ENCODE measurements around the gene IQSEC3. TPM values are rescaled to one million over a fixed set of nuclear protein-coding genes. Genes with fewer than 3 reads are reported as not detected.

The IQSEC3 gene
- total RNA-seq, 1 donor from 2014 or later = 0.05 TPM

DNA sequence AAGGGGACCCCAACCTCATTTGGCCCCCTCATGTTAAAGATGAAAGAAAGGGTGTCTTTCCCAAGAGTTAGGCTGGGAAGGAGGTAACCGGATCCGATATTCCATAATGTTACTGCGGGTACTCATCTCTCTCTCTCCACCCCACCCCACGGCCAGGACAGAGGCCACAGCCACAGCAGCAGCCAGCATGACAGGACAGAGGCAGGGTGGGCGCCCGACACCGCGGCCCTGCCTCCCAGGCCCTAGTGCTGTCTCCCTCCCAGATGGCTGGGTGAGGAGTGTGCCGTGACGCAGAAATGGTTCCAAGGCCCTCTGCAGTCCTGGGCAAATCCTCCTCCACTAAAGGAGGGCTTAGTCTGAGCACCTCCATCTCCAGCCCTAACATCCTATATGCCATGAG lies 141.2 kb downstream of the IQSEC3 start:
- intact Hi-C loops (cut with micrococcal nuclease) = no loop called here
- H3K4me1 Mint-ChIP-seq (ENCODE audit: low read depth) = no peaks in the 10 kb centered on the region
- no peaks in the 10 kb centered on the region for H3K36me3 Mint-ChIP-seq (ENCODE audit: low read depth)
- peaks cover 15% of the 10 kb centered on the region for H3K27me3 Mint-ChIP-seq (ENCODE audit: insufficient read depth)
- no peaks in the 10 kb centered on the region for H3K9me3 Mint-ChIP-seq
- no peak overlapping the region for H3K27ac Mint-ChIP-seq
- DNase-seq (ENCODE audit: low spot score) = no peak
- no peak overlapping the region for H3K4me3 Mint-ChIP-seq

DNA sequence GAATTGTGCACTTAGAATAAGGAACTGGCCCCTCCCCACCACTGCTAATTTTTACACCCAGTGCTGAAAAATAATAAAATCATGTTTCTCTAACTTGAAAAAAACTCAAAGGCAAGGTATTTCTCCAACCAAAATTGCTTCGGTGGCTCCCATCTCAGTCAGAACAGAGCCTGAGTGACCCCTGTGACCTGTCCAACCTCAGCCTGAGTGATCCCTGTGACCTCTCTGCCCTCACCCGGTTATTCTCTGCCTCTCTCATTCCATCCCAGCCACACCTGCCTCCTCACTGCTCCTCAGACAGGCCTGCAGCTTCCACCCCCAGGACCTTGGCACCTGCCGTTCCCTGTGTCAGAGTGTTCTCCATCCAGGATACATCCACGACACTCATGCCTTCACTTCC lies 142.2 kb downstream of the IQSEC3 start:
- H3K9me3 Mint-ChIP-seq = no peaks in the 10 kb centered on the region
- peaks cover 13% of the 10 kb centered on the region for H3K27me3 Mint-ChIP-seq (ENCODE audit: insufficient read depth)
- H3K4me3 Mint-ChIP-seq = no peak overlapping the region
- no peak overlapping the region for H3K27ac Mint-ChIP-seq
- no peaks in the 10 kb centered on the region for H3K36me3 Mint-ChIP-seq (ENCODE audit: low read depth)
- DNase-seq (ENCODE audit: low spot score) = no peak
- H3K4me1 Mint-ChIP-seq (ENCODE audit: low read depth) = no peaks in the 10 kb centered on the region
- intact Hi-C loops (cut with micrococcal nuclease) = no loop called here

DNA sequence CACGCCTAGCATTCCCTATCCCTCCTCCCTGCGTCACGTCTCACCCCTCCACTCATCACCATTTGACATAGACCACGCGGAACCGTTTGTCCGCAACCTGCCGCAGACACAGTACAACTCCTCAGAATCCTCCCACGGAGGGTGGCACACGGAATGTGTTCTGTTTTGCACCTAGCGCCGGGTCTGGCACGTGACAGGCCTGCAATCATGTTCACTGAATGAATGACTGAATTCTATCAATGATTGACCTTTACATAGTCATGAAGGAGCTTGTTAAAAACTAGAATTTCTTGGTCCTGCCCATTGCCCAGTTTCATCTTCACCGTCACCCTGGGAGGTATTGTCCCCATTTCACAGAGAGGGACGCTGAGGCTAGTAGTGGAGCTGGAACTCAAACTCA lies 142.7 kb downstream of the IQSEC3 start:
- Mint-ChIP-seq H3K4me3 (no peak overlapping the region), H3K4me1 (ENCODE audit: low read depth) (no peaks in the 10 kb centered on the region), H3K36me3 (ENCODE audit: low read depth) (no peaks in the 10 kb centered on the region), H3K9me3 (no peaks in the 10 kb centered on the region), H3K27me3 (ENCODE audit: insufficient read depth) (peaks cover 12% of the 10 kb centered on the region), H3K27ac (no peak overlapping the region)
- DNase-seq (ENCODE audit: low spot score) = no peak
- intact Hi-C loops (cut with micrococcal nuclease) = no loop called here

DNA sequence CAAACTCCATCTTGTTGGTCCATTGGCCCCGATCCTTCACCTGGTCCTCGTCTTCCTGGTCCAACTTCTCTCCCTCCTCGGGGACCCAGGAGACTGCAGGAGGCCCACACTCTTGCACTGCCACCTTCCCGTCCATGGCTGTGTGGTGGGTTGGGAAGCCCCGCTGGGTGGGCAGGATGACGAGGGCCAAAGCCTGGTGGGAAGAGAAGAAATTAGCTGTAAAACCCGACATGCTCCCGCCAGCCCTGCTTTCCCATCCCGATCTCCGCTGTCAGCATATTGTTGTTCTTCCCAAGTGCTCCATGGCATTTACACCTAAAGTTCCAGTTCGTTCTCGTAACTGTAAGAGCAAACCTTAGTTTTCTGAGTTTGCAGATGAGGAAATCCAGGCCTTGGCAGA lies 143.3 kb downstream of the IQSEC3 start:
- no peak overlapping the region for H3K27ac Mint-ChIP-seq
- intact Hi-C loops (cut with micrococcal nuclease) = no loop called here
- no peak for DNase-seq (ENCODE audit: low spot score)
- no peaks in the 10 kb centered on the region for H3K36me3 Mint-ChIP-seq (ENCODE audit: low read depth)
- H3K4me1 Mint-ChIP-seq (ENCODE audit: low read depth) = no peaks in the 10 kb centered on the region
- H3K9me3 Mint-ChIP-seq = no peaks in the 10 kb centered on the region
- no peak overlapping the region for H3K4me3 Mint-ChIP-seq
- H3K27me3 Mint-ChIP-seq (ENCODE audit: insufficient read depth) = peaks cover 7% of the 10 kb centered on the region

DNA sequence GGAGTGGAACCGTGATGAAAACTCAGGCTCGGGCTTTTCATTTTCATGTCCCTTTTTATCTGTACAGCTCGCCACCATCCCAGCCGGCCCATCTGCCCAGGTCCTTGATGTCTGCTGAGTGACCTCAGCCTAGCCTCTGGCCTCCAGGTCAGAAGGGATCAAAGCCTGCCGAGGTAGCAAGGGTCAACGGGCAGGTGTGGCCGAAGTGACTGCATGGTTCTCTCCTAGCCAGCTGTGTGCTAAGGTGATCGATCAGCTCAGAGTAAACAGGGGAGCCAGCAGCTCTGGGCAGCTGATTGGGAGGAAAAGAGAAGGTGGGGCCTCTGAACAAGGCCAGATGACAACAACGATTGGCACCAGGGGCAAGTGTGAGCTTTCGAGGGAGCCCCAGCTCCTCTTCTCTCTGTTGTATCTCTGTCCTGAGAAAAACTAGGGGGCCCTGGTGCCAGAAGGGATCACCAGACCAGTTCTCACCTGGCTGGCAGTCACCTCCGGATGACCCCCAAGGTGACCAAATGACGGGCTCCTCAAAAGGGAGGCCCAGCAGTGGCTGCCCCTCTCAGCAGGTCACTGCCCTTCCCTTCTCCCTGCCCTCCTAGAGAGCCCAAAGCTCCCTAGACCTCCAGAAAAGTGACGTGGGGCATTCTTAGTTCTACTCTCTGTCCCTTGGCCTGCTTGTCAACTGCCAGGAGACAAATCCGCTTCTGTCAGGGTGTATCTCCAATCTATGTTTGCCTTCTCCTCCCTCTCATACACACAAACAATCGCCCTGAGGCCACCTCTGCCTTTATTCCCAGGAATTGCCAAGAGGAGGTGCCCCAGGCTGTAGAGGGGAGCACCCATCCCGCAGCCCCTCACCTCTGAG lies 143.9 kb downstream of the IQSEC3 start:
- H3K9me3 Mint-ChIP-seq = no peaks in the 10 kb centered on the region
- intact Hi-C loops (cut with micrococcal nuclease) = no loop called here
- DNase-seq (ENCODE audit: low spot score) = no peak
- H3K36me3 Mint-ChIP-seq (ENCODE audit: low read depth) = no peaks in the 10 kb centered on the region
- H3K4me1 Mint-ChIP-seq (ENCODE audit: low read depth) = no peaks in the 10 kb centered on the region
- H3K27ac Mint-ChIP-seq = no peak overlapping the region
- H3K27me3 Mint-ChIP-seq (ENCODE audit: insufficient read depth) = peaks cover 2% of the 10 kb centered on the region
- no peak overlapping the region for H3K4me3 Mint-ChIP-seq

DNA sequence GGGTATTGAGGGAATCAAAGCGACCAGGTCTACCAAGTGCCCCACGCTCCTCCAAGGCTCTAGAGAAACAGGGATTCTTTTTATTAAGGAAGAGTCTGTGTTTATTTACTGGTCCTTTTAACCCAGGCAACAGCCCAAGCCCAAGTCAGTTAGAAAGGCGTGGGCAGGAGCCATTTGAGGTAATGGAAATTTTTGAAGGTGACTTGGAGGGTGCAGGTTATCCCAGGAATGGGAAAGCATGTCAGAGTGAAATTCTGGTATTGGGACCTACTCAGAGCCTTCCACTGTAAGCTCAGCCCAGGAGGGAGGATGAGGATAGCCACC lies 144.5 kb downstream of the IQSEC3 start:
- intact Hi-C loops (cut with micrococcal nuclease) = no loop called here
- H3K27ac Mint-ChIP-seq = no peak overlapping the region
- no peak overlapping the region for H3K4me3 Mint-ChIP-seq
- no peaks in the 10 kb centered on the region for H3K9me3 Mint-ChIP-seq
- H3K27me3 Mint-ChIP-seq (ENCODE audit: insufficient read depth) = peaks cover 2% of the 10 kb centered on the region
- no peaks in the 10 kb centered on the region for H3K36me3 Mint-ChIP-seq (ENCODE audit: low read depth)
- H3K4me1 Mint-ChIP-seq (ENCODE audit: low read depth) = no peaks in the 10 kb centered on the region
- DNase-seq (ENCODE audit: low spot score) = no peak

DNA sequence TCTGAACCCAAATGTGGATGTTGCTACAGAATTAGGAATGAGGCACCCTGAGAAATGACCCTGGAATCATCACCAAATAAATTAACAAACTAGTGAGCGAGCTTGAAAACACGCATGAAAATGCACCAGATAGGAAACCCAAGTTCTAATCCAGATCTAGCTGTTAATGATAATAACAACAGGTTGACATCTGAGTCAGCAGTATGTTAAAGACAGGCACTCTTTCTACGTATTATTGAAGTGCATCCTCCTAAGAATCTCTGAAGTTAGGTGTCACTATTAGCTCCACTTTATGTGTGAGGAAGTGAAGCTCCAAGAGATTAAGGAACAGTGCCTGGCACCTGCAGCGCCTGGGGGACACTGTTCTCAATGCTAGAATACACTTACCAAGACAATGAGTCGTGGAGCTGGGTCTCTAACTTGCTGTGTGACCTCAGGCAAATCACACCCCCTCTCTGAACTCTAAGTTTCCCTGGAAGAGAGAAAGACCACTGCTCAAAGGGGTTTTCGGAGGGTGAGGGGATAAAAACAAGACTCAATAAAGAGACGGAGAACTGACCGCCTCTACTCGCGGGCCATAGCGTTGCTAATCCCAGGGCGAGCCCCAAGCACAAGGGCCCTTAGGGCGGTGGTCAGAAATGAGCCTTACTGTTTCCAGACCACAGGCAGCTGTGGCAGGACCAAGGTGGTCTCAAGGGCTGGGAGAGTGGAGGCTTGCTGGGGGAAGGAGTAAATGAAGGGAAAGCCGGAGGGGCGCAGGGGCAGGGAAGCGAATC lies 145.3 kb downstream of the IQSEC3 start:
- DNase-seq (ENCODE audit: low spot score) = no peak
- intact Hi-C loops (cut with micrococcal nuclease) = no loop called here
- Mint-ChIP-seq H3K4me1 (ENCODE audit: low read depth) (no peaks in the 10 kb centered on the region), H3K36me3 (ENCODE audit: low read depth) (no peaks in the 10 kb centered on the region), H3K9me3 (no peaks in the 10 kb centered on the region), H3K27ac (no peak overlapping the region), H3K27me3 (ENCODE audit: insufficient read depth) (peaks cover 2% of the 10 kb centered on the region), H3K4me3 (no peak overlapping the region)

DNA sequence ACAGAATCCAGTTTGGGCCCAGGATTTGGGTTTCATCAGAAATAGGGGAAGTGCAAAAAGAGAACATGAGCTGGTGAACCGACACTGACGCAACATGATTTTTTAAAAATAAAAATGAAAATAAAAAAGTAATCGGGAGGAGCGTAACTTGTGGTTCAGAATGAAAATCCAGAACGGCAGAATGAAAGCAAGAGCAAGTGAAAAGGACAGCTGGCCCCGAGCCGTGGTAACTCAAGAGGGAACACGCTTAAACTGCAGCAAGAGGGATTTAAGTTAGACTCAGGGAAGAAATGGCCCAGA lies 145.8 kb downstream of the IQSEC3 start:
- intact Hi-C loops (cut with micrococcal nuclease) = no loop called here
- Mint-ChIP-seq H3K9me3 (no peaks in the 10 kb centered on the region), H3K36me3 (ENCODE audit: low read depth) (no peaks in the 10 kb centered on the region), H3K4me3 (no peak overlapping the region), H3K27ac (no peak overlapping the region), H3K4me1 (ENCODE audit: low read depth) (no peaks in the 10 kb centered on the region), H3K27me3 (ENCODE audit: insufficient read depth) (peaks cover 4% of the 10 kb centered on the region)
- DNase-seq (ENCODE audit: low spot score) = no peak

DNA sequence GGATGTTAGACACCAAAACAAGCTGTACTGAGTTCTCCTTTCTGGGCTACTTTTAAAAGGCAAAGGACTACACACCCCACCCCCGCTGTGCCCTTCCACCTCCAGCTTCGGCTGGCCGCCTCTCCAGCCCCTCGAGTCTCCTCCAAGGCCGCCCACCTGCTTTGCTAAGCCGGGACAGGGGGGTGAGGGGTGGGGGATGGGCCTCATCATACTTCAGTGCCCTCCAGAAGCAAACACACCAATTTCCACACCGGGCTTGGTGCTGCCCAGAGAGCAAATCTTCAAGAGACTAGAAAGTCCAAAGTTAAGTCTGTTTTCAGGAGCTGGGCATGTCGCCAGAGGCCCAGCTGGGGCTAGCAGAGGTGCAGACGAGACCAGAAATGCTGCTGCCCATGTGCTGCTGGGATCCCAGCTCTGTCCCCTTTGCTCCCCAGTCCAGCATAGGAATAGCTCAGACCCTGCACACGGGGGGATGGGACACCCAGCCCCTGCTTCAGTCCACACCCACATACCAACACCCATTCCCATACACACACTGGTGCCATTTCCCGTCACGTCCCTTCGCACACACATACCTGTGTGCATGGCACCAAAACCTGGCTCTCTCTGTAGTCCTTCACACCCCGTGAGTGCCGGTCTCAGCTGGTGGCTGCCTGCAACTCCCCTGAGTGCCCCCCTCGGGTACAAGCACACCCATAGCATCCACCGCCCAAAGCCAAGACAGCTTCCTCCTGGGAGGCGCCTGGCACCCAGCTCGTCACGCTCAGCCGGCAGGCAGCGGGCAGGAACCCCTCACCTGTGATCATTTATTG lies 146.4 kb downstream of the IQSEC3 start:
- H3K27me3 Mint-ChIP-seq (ENCODE audit: insufficient read depth) = peaks cover 4% of the 10 kb centered on the region
- no peak overlapping the region for H3K4me3 Mint-ChIP-seq
- DNase-seq (ENCODE audit: low spot score) = no peak
- H3K27ac Mint-ChIP-seq = no peak overlapping the region
- intact Hi-C loops (cut with micrococcal nuclease) = no loop called here
- no peaks in the 10 kb centered on the region for H3K9me3 Mint-ChIP-seq
- no peaks in the 10 kb centered on the region for H3K36me3 Mint-ChIP-seq (ENCODE audit: low read depth)
- no peaks in the 10 kb centered on the region for H3K4me1 Mint-ChIP-seq (ENCODE audit: low read depth)

DNA sequence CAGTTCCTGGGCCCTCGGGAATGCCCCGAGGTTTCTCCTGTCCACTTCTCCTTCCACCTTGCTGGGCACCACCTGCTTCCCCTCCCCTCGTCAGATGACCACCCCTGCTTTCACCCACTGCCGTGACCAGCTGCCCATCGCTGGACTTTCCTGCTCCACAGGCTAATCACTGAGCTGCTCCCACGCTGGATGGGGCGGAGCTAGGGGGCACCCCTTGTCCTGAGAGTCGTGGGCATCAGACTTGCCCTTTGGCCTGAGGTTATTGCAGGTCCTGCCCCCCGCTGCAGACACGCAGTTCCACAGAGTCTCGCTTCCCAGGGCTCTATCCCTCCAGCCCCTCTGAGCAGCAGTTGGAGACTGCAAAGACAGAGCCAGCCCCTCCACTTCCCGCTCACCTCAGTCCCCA lies 147.0 kb downstream of the IQSEC3 start:
- Mint-ChIP-seq H3K27me3 (ENCODE audit: insufficient read depth) (peaks cover 4% of the 10 kb centered on the region), H3K4me1 (ENCODE audit: low read depth) (no peaks in the 10 kb centered on the region), H3K36me3 (ENCODE audit: low read depth) (no peaks in the 10 kb centered on the region), H3K9me3 (no peaks in the 10 kb centered on the region), H3K27ac (no peak overlapping the region), H3K4me3 (no peak overlapping the region)
- no peak for DNase-seq (ENCODE audit: low spot score)
- intact Hi-C loops (cut with micrococcal nuclease) = no loop called here

DNA sequence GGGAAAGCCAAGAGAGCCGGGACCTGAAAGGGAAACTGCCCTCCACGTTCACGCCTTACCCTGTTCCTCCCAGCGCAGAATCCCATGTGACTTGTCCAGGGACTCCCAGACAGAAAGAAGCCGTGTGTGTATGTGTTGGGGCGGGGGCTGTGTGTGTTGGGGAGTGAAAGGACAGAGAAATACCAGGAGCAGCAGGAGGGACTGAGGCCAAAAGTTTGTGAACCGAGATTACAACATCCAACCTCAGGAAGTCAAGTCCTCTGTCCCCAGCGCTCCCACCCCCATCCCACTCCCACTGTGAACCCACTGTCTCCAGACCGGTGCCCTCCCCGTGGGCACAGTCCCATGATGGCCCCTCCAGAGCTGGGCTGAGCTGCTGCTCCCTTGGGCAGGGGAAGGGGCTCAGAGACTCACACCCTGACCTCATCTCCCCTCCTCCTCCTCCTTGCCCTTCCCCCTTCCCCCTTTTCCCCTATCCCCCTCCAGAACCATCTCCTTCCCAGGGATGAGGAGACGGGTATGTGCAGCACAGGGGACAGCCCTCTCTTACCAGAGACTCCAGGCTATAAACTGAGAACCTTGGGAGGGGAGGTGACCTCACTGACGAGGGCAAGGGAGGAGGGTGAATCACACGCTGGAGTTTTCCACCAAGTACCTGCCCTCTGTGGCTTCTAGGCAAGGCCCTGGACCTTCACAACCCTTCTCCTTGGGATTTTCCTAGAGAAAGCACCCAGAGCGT lies 147.6 kb downstream of the IQSEC3 start, which contains the start of gene SLC6A12:
Gene SLC6A12, minus strand, starts transcription at position 155 of the 739 bp plus-strand sequence. CDS start 4,171 bp downstream, outside the sequence.
- H3K36me3 Mint-ChIP-seq (ENCODE audit: low read depth) = no peaks in the 10 kb centered on the region
- no peak within 1 kb of the TSS for H3K27ac Mint-ChIP-seq
- no peak within 1 kb of the TSS for H3K4me3 Mint-ChIP-seq
- H3K27me3 Mint-ChIP-seq (ENCODE audit: insufficient read depth) = peaks cover 2% of the 10 kb centered on the region
- intact Hi-C loops (cut with micrococcal nuclease) = no loop called here
- no peaks in the 10 kb centered on the region for H3K4me1 Mint-ChIP-seq (ENCODE audit: low read depth)
- H3K9me3 Mint-ChIP-seq = no peaks in the 10 kb centered on the region
- DNase-seq (ENCODE audit: low spot score) = no peak

DNA sequence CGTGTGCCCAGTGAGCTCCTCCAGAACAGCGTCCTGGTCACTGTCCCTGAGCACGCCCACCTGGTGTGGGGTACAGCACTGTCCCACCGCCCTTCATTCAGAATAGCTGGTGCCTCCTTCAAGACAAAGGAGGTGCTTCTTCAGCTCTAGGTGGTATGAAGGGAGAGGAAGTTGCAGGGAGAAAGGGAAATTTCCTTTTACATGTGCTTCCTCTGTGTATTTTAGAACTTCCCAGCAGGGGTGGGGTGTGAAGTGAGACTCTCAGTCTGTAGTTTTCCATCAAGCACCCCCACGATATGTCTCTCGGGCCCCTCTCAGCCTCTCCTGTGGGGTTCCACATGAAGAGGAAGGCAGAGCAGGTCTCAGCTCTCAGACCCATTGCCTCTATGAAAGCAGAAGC lies 148.5 kb downstream of the IQSEC3 start:
- Mint-ChIP-seq H3K4me1 (ENCODE audit: low read depth) (no peaks in the 10 kb centered on the region), H3K27ac (no peak overlapping the region), H3K4me3 (no peak overlapping the region), H3K27me3 (ENCODE audit: insufficient read depth) (peaks cover 1% of the 10 kb centered on the region), H3K36me3 (ENCODE audit: low read depth) (no peaks in the 10 kb centered on the region), H3K9me3 (no peaks in the 10 kb centered on the region)
- DNase-seq (ENCODE audit: low spot score) = no peak
- intact Hi-C loops (cut with micrococcal nuclease) = no loop called here

Measured in activated T-helper 1 cell treated with anti-CD3 and anti-CD28 coated beads, Interleukin-12 subunit alpha, Interleukin-12 subunit beta, Interleukin-2, Interleukin-4 antibody, amounts not matched to agents 30 ng/mL and 10 ng/mL and 1 ng/mL, durations not matched to agents 14 hours and 24 hours and 36 hours (primary cell).